Aorta (tissue), 5 donors: ENCODE measurements around the gene KIF26A. TPM values are rescaled to one million over a fixed set of nuclear protein-coding genes. Genes with fewer than 3 reads are reported as not detected.

Experiments used
- ATAC-seq: fragments of 200-7000 bp; cut with Tn5 transposase; one replicate; pipeline ENCODE4 v1.9.1; 2022; ENCODE audit warnings: moderate library complexity; ENCODE audit not compliant: low FRiP score
- DNase-seq, 2 donors: peaks; one replicate each; pipeline ENCODE4 v3.0.0-alpha.2; 2020
- H3K27ac ChIP-seq, 2 donors: one replicate each; pipeline ENCODE4 v1.5.1; 2013; ENCODE audit warnings: low read length in 2 of 2, mild to moderate bottlenecking in 2 of 2, moderate library complexity in 2 of 2, control low read depth in 1 of 2, inconsistent platforms in 1 of 2, low read depth in 1 of 2
- H3K27me3 ChIP-seq, 2 donors: one replicate each; pipeline ENCODE4 v1.6.1; 2013; ENCODE audit warnings: control low read depth in 1 of 2, low read length in 1 of 2, mild to moderate bottlenecking in 1 of 2, moderate library complexity in 1 of 2; ENCODE audit not compliant: insufficient read depth in 2 of 2, control insufficient read depth in 1 of 2
- H3K36me3 ChIP-seq, 2 donors: one replicate each; pipeline ENCODE4 v1.6.1; 2013; ENCODE audit warnings: control low read depth in 1 of 2, low read length in 1 of 2, mild to moderate bottlenecking in 1 of 2; ENCODE audit not compliant: insufficient read depth in 2 of 2, control insufficient read depth in 1 of 2
- H3K4me1 ChIP-seq, 2 donors: one replicate each; pipeline ENCODE4 v1.6.1; 2013; ENCODE audit warnings: low read length in 2 of 2, control low read depth in 1 of 2, mild to moderate bottlenecking in 1 of 2, moderate library complexity in 1 of 2; ENCODE audit not compliant: insufficient read depth in 2 of 2, control insufficient read depth in 1 of 2
- H3K4me3 ChIP-seq, 2 donors: one replicate each; pipeline ENCODE4 v1.5.1; 2013; ENCODE audit warnings: low read length in 2 of 2, control low read depth in 1 of 2, mild to moderate bottlenecking in 1 of 2
- H3K9me3 ChIP-seq: one replicate; pipeline ENCODE4 v1.6.1; 2013; ENCODE audit warnings: mild to moderate bottlenecking, low read length; ENCODE audit not compliant: control insufficient read depth
- WGBS, 2 donors: extraction: QIAGEN DNeasy Blood & Tissue Kit; methylation state at CpG; one replicate each; pipeline ENCODE4 v1.1.7; 2013; 5-methylcytosine and 5-hydroxymethylcytosine counted together
- intact Hi-C, 2 donors: fragments of 100-400 bp; cut with DNase I; formaldehyde crosslinking; loops; one replicate each; pipeline versions ENCODE4 v1.14.2 to v1.15.0; 2022
- polyA plus RNA-seq, 2 donors: library from polyadenylated mRNA; stranded (reverse); fragments of 200-250 nt; gene quantifications; one replicate each; pipeline ENCODE4 v1.2.3, GENCODE V29; 2013
- total RNA-seq, 2 donors: library from RNA; stranded (reverse); fragmentation: NEBNext Ultra II Directional; extraction: Animal tissue kit (Norgen Biotek cat#: 25700); gene quantifications; one replicate each; pipeline ENCODE4 v1.2.1, GENCODE V29; 2021
- donor health status: healthy with polysubstance abuse.
- donor health status: Bipolar disorder and iron deficiency.
- donor health status: DM: no; HTN: no; CAD: no.
- donor health status: DM: no; HTN: no; CAD: no.
- donor health status: DM: yes; HTN: yes; CAD: no.

KIF26A gene
- total and polyA plus RNA-seq, 4 donors = 0.13 to 8.3 (median 3.2) TPM

- H3K9me3 ChIP-seq = no peaks in the 10 kb centered on the region
- intact Hi-C loops = no loop called here
- no peak for ATAC-seq
- H3K27me3 ChIP-seq = no peaks in the 10 kb centered on the region
- no peaks in the 10 kb centered on the region for H3K4me1 ChIP-seq
- 80 to 81% methylated on average over 5 of the region's 5 CpGs for WGBS, 2 donors
- no peaks in the 10 kb centered on the region for H3K36me3 ChIP-seq
- peak in 1 of 2 donors; percentile 37 for DNase-seq
- no peak overlapping the region for H3K27ac ChIP-seq
- H3K4me3 ChIP-seq = no peak overlapping the region
These were observed 17.2 kb upstream of the KIF26A start for GRCh38 chr14:104121142-104121541.

GRCh38 chr14:104123879-104124278, 14.5 kb upstream of the KIF26A start:
- intact Hi-C loops = no loop called here
- Histone ChIP-seq H3K27me3 (no peaks in the 10 kb centered on the region), H3K27ac (no peak overlapping the region), H3K4me1 (no peaks in the 10 kb centered on the region), H3K4me3 (no peak overlapping the region), H3K36me3 (no peaks in the 10 kb centered on the region), H3K9me3 (no peaks in the 10 kb centered on the region)
- WGBS, 2 donors = 98% methylated on average over 1 of the region's 1 CpG
- DNase-seq (no peak), ATAC-seq (no peak)

DNA sequence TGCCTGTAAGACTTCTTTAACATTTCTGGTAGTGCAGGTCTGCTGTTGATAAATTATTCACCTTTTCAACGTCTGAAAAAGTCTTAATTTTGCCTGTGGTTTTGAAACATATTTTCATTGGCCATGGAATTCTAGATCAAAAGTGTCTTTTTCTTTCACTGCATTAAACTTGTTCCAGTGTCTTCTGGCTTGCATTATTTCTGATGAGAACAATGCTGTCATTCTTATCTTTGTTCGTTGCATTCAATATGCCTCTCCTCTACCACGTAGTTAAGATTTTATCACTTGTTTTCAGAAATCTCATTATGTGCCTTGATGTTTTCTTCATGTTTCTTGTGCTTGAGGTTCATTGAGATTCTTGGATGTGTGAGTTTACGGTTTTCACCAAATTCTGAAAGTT, 13.4 kb upstream of the KIF26A start:
- no peak for DNase-seq
- Histone ChIP-seq H3K4me3 (no peak overlapping the region), H3K36me3 (no peaks in the 10 kb centered on the region), H3K27me3 (no peaks in the 10 kb centered on the region), H3K4me1 (no peaks in the 10 kb centered on the region), H3K9me3 (no peaks in the 10 kb centered on the region), H3K27ac (no peak overlapping the region)
- WGBS, 2 donors = 74 to 75% methylated on average over 4 of the region's 4 CpGs
- ATAC-seq = no peak
- intact Hi-C loops = no loop called here

DNA sequence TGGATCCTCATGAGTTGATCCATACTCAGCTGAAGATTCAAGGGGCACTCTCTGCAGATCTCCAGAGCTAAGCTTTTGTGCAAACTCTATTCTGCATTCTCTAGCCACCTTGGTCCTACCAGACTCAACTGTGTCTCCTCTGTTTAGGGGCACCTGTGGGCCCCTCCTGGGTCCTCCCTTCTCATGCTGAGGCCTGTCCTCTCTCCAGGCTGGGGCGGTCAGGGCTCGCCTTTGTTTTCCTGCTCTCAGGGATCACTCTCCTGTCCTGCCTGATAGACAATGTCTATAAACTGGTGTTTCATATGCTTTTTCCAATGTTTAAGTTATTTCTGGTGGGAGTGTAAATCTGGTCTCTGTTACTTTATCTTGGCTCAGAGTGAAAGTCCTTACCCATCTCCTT, 11.6 kb upstream of the KIF26A start:
- 93 to 95% methylated on average over 2 of the region's 2 CpGs for WGBS, 2 donors
- Histone ChIP-seq H3K4me3 (no peak overlapping the region), H3K27me3 (no peaks in the 10 kb centered on the region), H3K36me3 (no peaks in the 10 kb centered on the region), H3K9me3 (peaks cover 6% of the 10 kb centered on the region), H3K27ac (no peak overlapping the region), H3K4me1 (no peaks in the 10 kb centered on the region)
- DNase-seq (peak in 1 of 2 donors; percentile 32), ATAC-seq (no peak)
- intact Hi-C loops = no loop called here

DNA sequence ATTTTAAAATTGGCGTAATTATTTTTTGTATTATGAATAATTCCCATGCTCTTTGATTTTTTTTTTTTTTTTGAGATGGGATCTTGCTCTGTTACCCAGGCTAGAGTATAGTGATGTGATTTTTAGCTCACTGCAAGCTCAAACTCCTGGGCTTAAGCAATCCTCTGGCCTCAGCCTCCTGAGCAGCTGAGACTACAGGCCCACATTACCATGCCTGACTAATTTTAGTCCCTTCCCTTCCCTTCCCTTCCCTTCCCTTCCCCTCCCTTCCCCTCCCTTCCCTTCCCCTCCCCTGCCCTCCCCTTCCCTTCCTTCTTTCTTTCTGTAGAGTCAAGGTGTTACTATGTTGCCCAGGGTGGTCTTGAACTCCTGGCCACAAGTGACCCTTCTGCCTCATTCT, 9.4 kb upstream of the KIF26A start:
- DNase-seq (no peak), ATAC-seq (no peak)
- intact Hi-C loops = no loop called here
- H3K36me3 ChIP-seq = no peaks in the 10 kb centered on the region
- H3K27me3 ChIP-seq = no peaks in the 10 kb centered on the region
- H3K27ac ChIP-seq = no peak overlapping the region
- H3K9me3 ChIP-seq = peaks cover 6% of the 10 kb centered on the region
- no peaks in the 10 kb centered on the region for H3K4me1 ChIP-seq
- 97 to 100% methylated on average over 1 of the region's 1 CpG for WGBS, 2 donors
- no peak overlapping the region for H3K4me3 ChIP-seq

GRCh38 chr14:104129556-104129955, 8.8 kb upstream of the KIF26A start:
- intact Hi-C loops = no loop called here
- WGBS, 2 donors = 95 to 96% methylated on average over 1 of the region's 1 CpG
- Histone ChIP-seq H3K9me3 (peaks cover 6% of the 10 kb centered on the region), H3K36me3 (no peaks in the 10 kb centered on the region), H3K27me3 (no peaks in the 10 kb centered on the region), H3K4me1 (no peaks in the 10 kb centered on the region), H3K27ac (no peak overlapping the region), H3K4me3 (no peak overlapping the region)
- ATAC-seq (no peak), DNase-seq (no peak)

- Histone ChIP-seq H3K9me3 (peaks cover 6% of the 10 kb centered on the region), H3K4me1 (no peaks in the 10 kb centered on the region), H3K36me3 (no peaks in the 10 kb centered on the region), H3K27me3 (no peaks in the 10 kb centered on the region), H3K27ac (no peak overlapping the region), H3K4me3 (no peak overlapping the region)
- ATAC-seq (no peak), DNase-seq (peak; percentile 32 to 49)
- intact Hi-C loops = no loop called here
- 13 to 14% methylated on average over 11 of the region's 11 CpGs for WGBS, 2 donors
These were observed 7.3 kb upstream of the KIF26A start for GRCh38 chr14:104130974-104131651.

DNA sequence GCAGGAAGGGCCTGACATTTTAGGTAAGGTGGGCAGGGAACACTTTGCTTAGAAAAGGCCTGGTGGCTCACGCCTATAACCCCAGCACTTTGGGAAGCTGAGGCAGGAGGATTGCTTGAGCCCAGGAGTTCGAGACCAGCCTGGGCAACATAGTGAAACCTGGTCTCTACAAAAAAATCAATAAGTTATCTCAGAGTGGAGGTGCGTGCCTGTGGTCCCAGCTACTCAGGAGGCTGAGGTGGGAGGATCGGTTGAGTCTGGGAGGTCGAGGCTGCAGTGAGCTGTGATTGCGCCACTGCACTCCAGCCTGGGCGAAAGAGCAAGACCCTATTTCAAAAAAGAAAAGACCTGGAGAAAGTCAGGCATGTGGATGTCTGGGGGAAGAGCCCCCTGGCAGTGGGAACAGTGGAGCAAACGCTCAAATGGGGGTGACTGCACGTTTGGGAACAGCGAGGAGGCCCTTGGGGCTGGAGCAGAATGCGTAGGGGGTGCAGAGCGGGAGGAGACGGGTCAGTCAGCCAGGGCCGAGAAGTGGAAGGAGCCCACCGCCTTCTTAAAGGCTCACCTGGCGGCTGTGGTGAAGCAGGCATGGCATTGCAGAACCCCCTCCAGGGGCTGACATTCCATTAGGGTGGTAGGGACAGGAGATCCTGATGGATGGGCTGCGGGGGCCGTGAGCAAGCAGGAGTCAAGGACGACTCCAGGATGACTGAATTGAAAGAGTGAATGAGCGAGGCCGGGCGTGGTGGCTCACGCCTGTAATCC, 6.2 kb upstream of the KIF26A start:
- H3K4me1 ChIP-seq = no peaks in the 10 kb centered on the region
- no peak overlapping the region for H3K27ac ChIP-seq
- H3K4me3 ChIP-seq = no peak overlapping the region
- 80 to 84% methylated on average over 23 of the region's 23 CpGs for WGBS, 2 donors
- no peaks in the 10 kb centered on the region for H3K27me3 ChIP-seq
- ATAC-seq = no peak
- intact Hi-C loops = no loop called here
- H3K9me3 ChIP-seq = peaks cover 6% of the 10 kb centered on the region
- DNase-seq = peak; percentile 22 to 64
- H3K36me3 ChIP-seq = no peaks in the 10 kb centered on the region

DNA sequence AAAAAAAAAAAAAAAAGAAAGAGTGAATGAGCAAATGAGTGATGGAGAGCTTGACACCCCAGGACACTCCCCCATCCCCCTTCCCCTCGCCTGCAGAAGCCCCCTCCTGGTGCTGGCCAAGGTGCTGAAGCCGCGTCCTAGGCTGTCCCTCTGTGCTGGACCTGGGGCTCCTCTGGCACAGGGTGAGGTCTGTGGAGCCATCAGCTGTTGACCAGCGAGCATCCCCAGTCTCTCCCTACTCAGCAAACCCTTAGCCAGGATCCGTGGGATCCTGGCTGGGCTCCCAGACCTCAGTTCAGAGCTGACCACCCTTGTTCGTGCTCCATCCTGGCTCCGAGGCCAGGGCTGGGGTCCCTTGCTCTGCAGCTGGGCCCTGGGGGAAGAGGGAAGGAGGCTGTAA, 5.4 kb upstream of the KIF26A start:
- DNase-seq = peak; percentile 20 to 24
- 28 to 29% methylated on average over 7 of the region's 7 CpGs for WGBS, 2 donors
- H3K27me3 ChIP-seq = no peaks in the 10 kb centered on the region

More for the DNA sequence above, 5.4 kb upstream of the KIF26A start:
- H3K9me3 ChIP-seq = peaks cover 6% of the 10 kb centered on the region
- no peak overlapping the region for H3K27ac ChIP-seq
- ATAC-seq = no peak
- H3K36me3 ChIP-seq = no peaks in the 10 kb centered on the region
- intact Hi-C loops = no loop called here
- no peak overlapping the region for H3K4me3 ChIP-seq
- no peaks in the 10 kb centered on the region for H3K4me1 ChIP-seq
